HuH-7 (cell line): ENCODE data around the gene TPSAB1.

Experiments used
- DNase-seq: peaks from one replicate; pipeline ENCODE4 v3.0.0; 2011; ENCODE audit warnings: low spot score

Gene TPSAB1

DNA sequence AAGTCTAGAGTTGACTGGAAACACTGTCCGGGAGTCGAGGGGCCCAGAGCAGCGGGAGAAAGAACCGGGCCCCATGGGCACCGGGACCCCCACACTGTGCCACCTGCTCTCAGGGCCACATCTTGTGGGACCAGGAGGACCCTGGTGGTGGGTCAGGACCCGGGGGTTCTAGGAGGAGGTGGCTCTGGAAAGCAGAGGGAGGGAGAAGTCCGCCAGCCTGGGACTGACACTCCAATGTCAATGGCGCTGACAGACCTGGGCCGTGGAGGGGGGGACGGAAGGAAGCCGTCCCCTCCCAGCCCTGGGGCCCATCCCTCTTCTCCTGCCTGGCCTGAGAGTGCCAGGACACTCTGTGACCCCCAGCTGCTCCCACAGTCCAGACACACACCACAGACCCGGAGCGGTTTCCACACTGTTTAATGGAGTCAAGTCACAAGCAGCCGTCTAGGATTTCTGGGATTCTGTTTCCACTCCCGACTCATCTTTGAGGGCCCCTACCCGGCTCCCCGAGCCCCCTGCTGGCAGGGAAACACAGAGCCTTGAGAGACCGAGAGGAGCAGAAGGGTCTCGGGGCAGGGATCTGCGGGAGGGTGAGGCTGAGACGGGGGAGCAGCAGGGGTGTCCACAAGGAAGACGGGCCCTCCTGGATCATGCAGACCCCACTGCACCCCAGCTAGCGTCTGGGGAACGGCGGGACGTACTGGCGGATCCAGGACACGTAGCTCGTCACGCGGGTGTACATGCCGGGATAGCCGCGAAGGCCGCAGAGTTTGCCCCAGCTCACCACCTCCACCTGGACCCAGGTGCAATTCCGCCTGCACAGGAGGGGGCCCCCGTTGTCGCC is 45.4 kb downstream of the TPSAB1 start:
- no peak for DNase-seq

- DNase-seq, result no peak
Measured at GRCh38 chr16:1286513-1287094, 46.1 kb downstream of the TPSAB1 start.

DNA sequence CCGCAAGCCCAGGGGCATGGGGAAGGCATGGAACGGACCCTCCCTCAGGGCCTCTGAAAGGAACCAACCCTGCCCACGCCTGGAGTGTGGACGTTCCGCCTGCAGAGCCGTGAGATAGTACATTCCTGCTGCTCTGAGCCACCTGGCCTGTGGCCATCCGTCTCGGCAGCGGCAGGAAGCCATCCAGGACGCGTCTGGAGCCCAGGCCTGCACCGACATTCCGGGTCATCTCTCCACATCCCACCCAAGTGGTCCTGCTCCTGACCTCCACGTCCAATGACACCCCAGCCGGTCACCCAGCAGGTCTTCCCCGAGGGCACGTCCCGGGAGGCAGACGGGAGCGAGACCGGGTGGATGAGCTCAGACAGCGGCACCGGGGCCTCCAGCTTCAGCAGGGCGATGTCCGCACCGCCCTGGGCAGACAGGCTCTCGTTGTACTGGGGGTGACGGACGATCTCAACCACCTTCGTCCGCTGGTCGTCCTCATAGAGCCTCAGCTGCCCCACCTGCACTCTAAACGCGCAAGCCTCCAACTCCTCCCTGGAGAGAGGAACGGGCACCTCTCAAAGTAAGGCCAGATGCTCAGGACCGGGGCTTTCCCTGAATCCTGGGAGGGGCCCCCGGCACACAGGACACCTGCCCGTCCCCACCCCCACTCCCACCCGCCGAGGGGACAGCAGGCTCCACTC is 47.6 kb downstream of the TPSAB1 start:
- DNase-seq, result no peak

- no peak for DNase-seq
Measured at GRCh38 chr16:1288813-1289476, 48.4 kb downstream of the TPSAB1 start.

DNA sequence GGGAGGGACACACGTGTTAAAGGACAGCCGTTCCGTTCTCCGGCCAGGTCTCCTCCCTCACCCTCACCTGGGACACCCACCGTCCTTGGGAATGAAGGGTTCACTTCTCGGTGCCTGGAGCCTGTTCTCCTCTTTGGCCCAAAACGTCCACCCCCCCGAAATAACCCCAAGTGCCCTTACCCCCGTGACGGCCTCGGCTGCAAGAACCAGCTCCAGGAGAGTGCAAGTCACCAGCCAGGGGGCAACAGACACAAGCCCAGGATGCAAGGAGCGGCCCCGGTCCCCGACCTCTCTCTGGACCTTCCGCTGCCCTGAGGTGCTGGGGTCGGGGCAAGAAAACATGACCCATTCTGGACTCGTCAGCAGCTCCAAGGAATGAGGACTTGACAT is 49.0 kb downstream of the TPSAB1 start:
- DNase-seq, result no peak

DNA sequence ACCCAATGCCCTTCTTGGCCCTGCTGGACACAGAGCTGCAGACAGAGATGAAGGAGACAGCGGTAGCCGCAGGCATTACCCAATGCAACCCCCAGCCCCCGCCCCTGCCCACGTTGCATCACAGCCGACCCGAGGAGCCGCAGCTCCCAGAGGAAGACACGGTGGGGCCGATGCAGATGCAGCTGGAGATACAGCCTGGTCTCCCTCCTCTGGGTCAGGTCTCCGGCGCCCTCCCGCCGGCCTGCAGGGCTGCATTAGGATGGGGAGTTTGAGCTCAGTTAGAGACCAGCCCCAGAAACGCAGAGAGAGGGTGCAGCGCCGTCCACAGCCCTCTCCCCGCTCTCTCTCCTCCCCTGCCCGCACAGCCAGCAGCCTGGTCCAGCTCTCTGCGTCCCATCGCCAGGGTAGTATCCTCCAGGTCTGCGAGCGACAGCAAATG is 49.6 kb downstream of the TPSAB1 start:
- no peak for DNase-seq

DNA sequence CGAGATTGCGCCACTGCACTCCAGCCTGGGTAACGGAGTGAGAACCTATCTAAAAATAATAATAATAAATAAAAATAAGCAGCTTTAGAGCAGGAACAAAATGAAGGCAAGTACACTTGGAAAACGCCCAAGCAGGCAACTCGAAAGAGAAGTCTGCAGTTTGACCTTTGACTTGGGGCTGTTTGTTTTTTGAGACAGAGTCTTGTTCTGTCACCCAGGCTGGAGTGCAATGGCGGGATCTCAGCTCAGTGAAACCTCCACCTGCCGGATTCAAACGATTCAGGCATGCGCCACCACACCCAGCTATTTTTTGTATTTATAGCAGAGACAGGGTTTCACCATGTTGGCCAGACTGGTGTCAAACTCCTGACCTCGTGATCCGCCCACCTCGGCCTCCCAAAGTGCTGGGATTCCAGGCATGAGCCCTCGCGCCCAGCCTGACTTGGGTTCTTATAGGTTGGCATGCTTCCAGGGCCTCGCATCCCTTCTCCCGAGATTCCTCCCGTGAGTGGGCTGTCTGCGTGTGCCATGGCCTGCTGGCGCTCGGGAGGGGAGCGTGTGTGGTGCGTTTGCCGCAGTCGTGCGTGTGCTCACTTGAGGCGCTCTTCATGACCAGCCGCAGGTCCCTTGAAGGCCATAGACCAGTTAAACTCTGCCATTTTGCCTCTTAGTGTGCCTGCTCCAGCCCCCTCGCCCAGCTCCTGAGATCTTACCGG is 50.5 kb downstream of the TPSAB1 start:
- DNase-seq, result no peak

DNA sequence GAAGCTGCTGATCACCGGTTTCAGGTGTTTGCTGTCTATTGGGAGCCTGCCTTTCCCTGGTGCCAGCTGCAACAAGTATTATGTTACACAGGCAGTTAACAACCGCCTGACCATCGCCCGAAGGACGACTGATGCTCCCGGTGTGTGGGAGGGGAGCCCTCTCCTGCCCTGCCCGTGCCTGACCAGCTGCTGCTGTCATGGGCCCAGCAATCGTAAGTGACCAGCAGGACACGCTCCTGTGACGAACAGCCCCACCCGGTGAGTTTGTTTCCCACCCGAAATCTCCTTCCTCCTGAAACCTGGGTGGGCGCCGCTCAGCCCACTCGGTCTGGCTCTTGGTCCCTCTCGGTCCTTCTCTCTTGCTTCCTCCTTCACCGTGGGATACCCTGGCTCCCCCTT is 51.1 kb downstream of the TPSAB1 start:
- no peak for DNase-seq
